ENCODE data around the gene OSBPL9. TPM values are rescaled to one million over a fixed set of nuclear protein-coding genes. Genes with fewer than 3 reads are reported as not detected.

OSBPL9 gene
- total RNA-seq, 1 donor from 2014 or later = 91.2 TPM

DNA sequence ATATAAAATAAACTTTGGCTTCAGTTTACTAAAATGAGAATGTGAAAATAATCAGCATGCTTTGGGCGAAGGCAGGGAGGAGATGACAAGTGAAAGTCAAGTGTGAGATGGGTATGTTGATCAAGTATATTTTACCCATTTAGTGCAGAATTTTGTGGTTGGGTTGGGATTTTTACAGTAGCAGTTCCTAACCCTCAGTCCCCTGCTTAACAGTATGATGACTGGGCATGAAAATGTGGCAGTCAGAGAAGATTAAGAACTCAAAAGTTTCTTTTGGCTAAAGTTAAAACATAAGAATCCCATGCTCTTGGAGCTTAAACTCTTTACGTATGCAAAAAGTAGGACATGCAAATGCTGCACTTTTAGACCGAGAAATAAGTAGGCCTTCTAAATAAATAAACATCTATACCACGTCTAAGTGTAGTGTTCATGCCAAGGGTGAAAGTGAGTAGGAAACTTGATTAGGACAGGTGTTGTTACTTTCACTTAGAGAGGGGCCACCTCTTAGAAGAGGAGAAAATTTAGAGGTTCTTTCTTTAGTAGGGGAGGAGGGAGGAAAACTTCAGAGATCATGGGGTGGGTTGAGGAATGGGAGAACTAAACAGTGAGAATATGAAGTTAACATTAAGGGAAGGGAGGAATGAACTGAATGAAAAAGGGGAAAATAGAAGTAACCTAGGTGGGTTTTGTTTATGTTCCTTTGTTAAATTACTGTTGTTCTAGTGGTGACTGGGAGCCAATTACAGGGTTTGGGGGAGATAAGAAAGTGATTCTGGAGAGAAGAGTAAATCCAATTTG, 127.8 kb downstream of the OSBPL9 start:
- Mint-ChIP-seq H3K4me3 (ENCODE audit: unreplicated experiment) (no peak overlapping the region), H3K36me3 (ENCODE audit: low read depth, unreplicated experiment) (no peaks in the 10 kb centered on the region), H3K4me1 (ENCODE audit: unreplicated experiment) (peaks cover 3% of the 10 kb centered on the region), H3K9me3 (ENCODE audit: unreplicated experiment) (no peaks in the 10 kb centered on the region), H3K27ac (ENCODE audit: unreplicated experiment) (no peak overlapping the region), H3K27me3 (ENCODE audit: unreplicated experiment) (peaks cover 1% of the 10 kb centered on the region)
- no peak for DNase-seq (ENCODE audit: low spot score)
- TF ChIP-seq, protein P1, sequence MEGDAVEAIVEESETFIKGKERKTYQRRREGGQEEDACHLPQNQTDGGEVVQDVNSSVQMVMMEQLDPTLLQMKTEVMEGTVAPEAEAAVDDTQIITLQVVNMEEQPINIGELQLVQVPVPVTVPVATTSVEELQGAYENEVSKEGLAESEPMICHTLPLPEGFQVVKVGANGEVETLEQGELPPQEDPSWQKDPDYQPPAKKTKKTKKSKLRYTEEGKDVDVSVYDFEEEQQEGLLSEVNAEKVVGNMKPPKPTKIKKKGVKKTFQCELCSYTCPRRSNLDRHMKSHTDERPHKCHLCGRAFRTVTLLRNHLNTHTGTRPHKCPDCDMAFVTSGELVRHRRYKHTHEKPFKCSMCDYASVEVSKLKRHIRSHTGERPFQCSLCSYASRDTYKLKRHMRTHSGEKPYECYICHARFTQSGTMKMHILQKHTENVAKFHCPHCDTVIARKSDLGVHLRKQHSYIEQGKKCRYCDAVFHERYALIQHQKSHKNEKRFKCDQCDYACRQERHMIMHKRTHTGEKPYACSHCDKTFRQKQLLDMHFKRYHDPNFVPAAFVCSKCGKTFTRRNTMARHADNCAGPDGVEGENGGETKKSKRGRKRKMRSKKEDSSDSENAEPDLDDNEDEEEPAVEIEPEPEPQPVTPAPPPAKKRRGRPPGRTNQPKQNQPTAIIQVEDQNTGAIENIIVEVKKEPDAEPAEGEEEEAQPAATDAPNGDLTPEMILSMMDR (IDR thresholded peaks at IDR 0.05; ENCODE audit: unreplicated experiment) = no peak

DNA sequence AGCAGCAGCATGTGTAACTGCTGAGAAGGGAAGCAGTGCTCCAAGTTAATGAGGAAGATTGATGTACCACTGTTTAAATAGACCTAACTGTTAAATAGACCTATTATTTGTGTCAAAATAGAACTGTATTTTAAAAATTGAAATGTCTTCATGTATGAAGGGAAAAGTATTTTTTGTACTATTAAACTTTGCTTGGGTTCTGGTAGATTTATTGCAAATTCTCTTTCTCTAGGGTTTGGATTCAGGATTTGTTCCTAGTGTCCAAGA, 128.3 kb downstream of the OSBPL9 start:
- no peak overlapping the region for H3K4me3 Mint-ChIP-seq (ENCODE audit: unreplicated experiment)
- TF ChIP-seq, protein P1 (IDR thresholded peaks at IDR 0.05; ENCODE audit: unreplicated experiment) = no peak
- H3K36me3 Mint-ChIP-seq (ENCODE audit: low read depth, unreplicated experiment) = no peaks in the 10 kb centered on the region
- H3K4me1 Mint-ChIP-seq (ENCODE audit: unreplicated experiment) = peaks cover 3% of the 10 kb centered on the region
- H3K9me3 Mint-ChIP-seq (ENCODE audit: unreplicated experiment) = no peaks in the 10 kb centered on the region
- no peak for DNase-seq (ENCODE audit: low spot score)
- H3K27ac Mint-ChIP-seq (ENCODE audit: unreplicated experiment) = no peak overlapping the region
- H3K27me3 Mint-ChIP-seq (ENCODE audit: unreplicated experiment) = peaks cover 1% of the 10 kb centered on the region

DNA sequence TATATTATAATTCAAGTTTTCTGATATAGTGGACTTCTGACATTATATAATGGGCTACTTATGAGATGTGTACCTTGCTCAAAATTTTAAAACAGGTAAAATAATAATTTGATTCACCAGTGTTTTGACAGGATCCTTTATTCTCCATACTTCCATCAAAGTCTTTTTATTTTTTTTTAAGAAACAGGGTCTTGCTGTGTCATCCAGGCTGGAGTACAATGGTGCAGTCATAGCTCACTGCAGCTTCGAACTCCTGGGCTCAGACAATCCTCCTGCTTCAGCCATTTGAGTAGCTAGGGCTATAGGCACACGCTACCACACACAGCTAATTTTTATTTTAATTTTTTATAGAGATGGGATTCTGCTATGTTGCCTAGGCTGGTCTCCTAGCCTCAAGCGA, 132.3 kb downstream of the OSBPL9 start:
- H3K4me3 Mint-ChIP-seq (ENCODE audit: unreplicated experiment) = no peak overlapping the region
- H3K36me3 Mint-ChIP-seq (ENCODE audit: low read depth, unreplicated experiment) = peaks cover 12% of the 10 kb centered on the region
- H3K4me1 Mint-ChIP-seq (ENCODE audit: unreplicated experiment) = no peaks in the 10 kb centered on the region

DNA sequence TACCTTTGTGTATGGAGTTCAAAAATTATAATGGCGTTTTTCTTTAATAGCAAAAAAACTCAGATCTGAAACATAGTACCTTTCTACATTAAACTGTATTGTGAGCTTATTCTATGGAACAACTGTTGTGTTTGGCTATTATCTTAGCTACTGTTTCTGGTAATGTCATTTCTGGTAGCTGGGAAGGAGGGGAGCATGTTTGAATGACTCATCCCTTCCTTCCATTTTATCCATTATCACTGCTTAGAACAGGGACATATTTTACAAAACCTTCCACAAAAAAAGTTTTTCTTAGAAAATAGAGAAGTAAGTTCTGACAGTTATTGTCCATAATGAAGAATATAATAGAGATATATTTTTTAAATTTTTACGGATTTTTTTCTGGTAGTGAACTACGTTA, 133.3 kb downstream of the OSBPL9 start:
- H3K9me3 Mint-ChIP-seq (ENCODE audit: unreplicated experiment) = no peaks in the 10 kb centered on the region
- no peak overlapping the region for H3K4me3 Mint-ChIP-seq (ENCODE audit: unreplicated experiment)
- peaks cover 12% of the 10 kb centered on the region for H3K36me3 Mint-ChIP-seq (ENCODE audit: low read depth, unreplicated experiment)
- TF ChIP-seq, protein P1 (IDR thresholded peaks at IDR 0.05; ENCODE audit: unreplicated experiment) = no peak
- H3K4me1 Mint-ChIP-seq (ENCODE audit: unreplicated experiment) = no peaks in the 10 kb centered on the region
- H3K27me3 Mint-ChIP-seq (ENCODE audit: unreplicated experiment) = no peaks in the 10 kb centered on the region
- DNase-seq (ENCODE audit: low spot score) = no peak
- H3K27ac Mint-ChIP-seq (ENCODE audit: unreplicated experiment) = no peak overlapping the region

More for the DNA sequence above, 132.3 kb downstream of the OSBPL9 start:
- no peak for DNase-seq (ENCODE audit: low spot score)
- no peaks in the 10 kb centered on the region for H3K9me3 Mint-ChIP-seq (ENCODE audit: unreplicated experiment)
- H3K27ac Mint-ChIP-seq (ENCODE audit: unreplicated experiment) = no peak overlapping the region
- H3K27me3 Mint-ChIP-seq (ENCODE audit: unreplicated experiment) = no peaks in the 10 kb centered on the region
- TF ChIP-seq, protein P1 (IDR thresholded peaks at IDR 0.05; ENCODE audit: unreplicated experiment) = no peak

DNA sequence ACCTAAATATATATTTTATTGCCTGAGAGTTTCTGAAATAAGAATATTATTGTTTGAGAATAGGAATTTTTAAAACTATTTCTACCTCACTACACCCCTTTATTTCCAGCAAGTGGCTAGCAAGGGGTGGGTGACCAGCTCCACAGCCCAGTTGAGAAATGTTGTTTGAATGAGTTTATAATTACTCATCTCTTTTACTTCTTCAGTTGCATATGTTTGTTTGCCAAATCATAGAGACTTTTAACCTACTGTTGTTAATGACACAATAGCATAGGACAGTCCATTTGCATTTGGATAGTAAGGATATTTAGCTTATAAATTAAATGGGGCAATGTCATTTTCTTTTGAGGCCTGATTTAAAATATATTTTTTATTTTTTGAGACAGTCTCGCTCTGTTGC, 133.8 kb downstream of the OSBPL9 start:
- TF ChIP-seq, protein P1 (IDR thresholded peaks at IDR 0.05; ENCODE audit: unreplicated experiment) = no peak
- no peaks in the 10 kb centered on the region for H3K9me3 Mint-ChIP-seq (ENCODE audit: unreplicated experiment)
- no peaks in the 10 kb centered on the region for H3K4me1 Mint-ChIP-seq (ENCODE audit: unreplicated experiment)
- no peak overlapping the region for H3K27ac Mint-ChIP-seq (ENCODE audit: unreplicated experiment)
- H3K4me3 Mint-ChIP-seq (ENCODE audit: unreplicated experiment) = no peak overlapping the region
- no peaks in the 10 kb centered on the region for H3K27me3 Mint-ChIP-seq (ENCODE audit: unreplicated experiment)
- no peak for DNase-seq (ENCODE audit: low spot score)
- H3K36me3 Mint-ChIP-seq (ENCODE audit: low read depth, unreplicated experiment) = peaks cover 12% of the 10 kb centered on the region
